ENCODE measurements around the gene DIABLO.

DIABLO gene

DNA sequence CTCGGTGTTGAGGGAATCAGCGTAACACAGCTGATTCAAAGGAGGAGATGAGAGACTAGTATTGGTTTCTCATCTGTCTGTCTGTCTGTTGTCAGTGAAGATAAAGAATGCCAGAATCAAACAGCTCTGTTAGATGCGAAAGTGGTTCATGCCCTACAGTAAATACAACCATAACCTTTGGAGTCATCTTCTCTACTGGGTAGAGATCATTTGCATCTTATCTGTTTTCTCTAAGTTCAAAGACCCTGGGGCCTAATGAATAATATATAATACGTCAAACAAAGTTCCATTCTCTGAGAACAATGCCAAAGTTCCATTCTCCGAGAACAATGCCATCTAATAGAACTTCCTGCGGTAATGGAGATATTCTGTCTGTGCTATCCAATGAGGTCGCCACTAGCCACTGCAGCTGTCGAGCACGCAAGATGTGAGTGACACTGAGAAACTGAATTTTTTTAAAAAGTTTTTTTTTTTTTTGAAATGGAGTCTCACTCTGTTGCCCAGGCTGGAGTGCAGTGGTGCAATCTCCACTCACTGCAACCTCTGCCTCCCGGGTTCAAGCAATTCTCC, 58.4 kb downstream of the DIABLO start:
- no peaks in the 10 kb centered on the region for H3K36me3 ChIP-seq (ENCODE audit: control insufficient read depth, low read length)

DNA sequence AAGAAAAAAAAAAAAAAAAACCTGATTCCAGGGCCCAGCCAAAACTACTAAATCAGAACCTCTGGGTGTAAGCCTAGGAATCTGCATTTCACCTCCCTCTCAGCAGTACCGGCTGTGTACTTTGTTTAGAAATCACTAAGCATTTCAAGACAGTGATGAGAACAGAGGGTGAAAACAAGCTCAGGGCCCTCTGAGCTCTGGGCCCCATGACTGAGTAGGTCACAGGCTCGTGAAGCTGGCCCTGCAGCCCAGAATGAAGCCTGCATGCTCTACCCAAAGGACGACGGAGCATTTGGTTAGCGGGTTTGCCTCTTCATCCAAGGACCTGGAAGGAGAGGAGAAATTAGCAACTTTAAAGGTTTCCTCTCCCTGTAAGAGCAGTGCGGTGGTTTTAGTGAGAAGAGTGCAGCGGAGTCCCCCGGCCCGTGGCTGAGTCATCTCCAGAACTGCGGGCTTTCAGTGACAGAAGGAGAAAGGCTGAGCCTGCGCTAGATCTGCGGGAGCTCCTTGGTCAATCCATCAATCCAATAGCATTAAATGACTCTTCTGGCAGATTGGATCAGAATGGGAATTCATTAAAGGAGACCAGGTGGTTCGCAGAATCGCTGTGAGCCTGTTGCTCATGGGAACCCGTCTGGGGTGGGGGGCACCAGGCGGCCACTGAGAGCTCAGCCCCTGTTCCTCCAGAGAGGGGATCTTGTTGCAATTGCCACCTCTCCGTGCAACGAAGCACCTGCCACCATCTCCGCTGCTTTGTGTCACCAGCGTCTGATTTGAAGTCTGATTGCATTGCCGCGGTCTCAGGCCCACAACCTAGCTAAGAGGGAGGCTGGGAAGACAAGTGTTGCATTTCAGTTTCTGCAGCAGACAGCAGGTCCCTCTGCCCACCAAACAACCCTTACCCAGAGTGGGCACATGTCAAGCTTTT, 59.2 kb downstream of the DIABLO start:
- peaks cover 24% of the 10 kb centered on the region for H3K27me3 ChIP-seq (ENCODE audit: control insufficient read depth, low read length)
- H3K79me2 ChIP-seq (ENCODE audit: control insufficient read depth, low read length) = no peaks in the 10 kb centered on the region
- no peaks in the 10 kb centered on the region for H3K9me2 ChIP-seq (replicated peaks; ENCODE audit: control insufficient read depth, low read length)
- H3K36me3 ChIP-seq (ENCODE audit: control insufficient read depth, low read length) = no peaks in the 10 kb centered on the region
- no peak overlapping the region for H3K4me3 ChIP-seq (ENCODE audit: low read length)
- H3K9me3 ChIP-seq (ENCODE audit: control insufficient read depth, insufficient read depth, low read length) = no peaks in the 10 kb centered on the region
- H3K4me1 ChIP-seq (ENCODE audit: control insufficient read depth, low read length) = no peaks in the 10 kb centered on the region
- H3F3A ChIP-seq (ENCODE audit: control insufficient read depth, insufficient read depth) = no peaks in the 10 kb centered on the region
- H3K27ac ChIP-seq (ENCODE audit: low read depth, low read length) = no peak overlapping the region
- H4K20me1 ChIP-seq (ENCODE audit: control insufficient read depth, insufficient read depth, low read depth, low read length) = no peaks in the 10 kb centered on the region
- TF ChIP-seq EZH2phosphoT487 (IDR thresholded peaks at IDR 0.05; ENCODE audit: borderline replicate concordance, low read length) = no peak
- TF ChIP-seq, protein P1, sequence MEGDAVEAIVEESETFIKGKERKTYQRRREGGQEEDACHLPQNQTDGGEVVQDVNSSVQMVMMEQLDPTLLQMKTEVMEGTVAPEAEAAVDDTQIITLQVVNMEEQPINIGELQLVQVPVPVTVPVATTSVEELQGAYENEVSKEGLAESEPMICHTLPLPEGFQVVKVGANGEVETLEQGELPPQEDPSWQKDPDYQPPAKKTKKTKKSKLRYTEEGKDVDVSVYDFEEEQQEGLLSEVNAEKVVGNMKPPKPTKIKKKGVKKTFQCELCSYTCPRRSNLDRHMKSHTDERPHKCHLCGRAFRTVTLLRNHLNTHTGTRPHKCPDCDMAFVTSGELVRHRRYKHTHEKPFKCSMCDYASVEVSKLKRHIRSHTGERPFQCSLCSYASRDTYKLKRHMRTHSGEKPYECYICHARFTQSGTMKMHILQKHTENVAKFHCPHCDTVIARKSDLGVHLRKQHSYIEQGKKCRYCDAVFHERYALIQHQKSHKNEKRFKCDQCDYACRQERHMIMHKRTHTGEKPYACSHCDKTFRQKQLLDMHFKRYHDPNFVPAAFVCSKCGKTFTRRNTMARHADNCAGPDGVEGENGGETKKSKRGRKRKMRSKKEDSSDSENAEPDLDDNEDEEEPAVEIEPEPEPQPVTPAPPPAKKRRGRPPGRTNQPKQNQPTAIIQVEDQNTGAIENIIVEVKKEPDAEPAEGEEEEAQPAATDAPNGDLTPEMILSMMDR (IDR thresholded peaks at IDR 0.05; ENCODE audit: low read depth, low read length, poor library complexity, severe bottlenecking) = no peak
- no peak overlapping the region for H3K4me2 ChIP-seq (ENCODE audit: low read length)

More for the DNA sequence above, 58.4 kb downstream of the DIABLO start:
- H4K20me1 ChIP-seq (ENCODE audit: control insufficient read depth, insufficient read depth, low read depth, low read length) = no peaks in the 10 kb centered on the region
- H3K27me3 ChIP-seq (ENCODE audit: control insufficient read depth, low read length) = peaks cover 24% of the 10 kb centered on the region
- H3K9me3 ChIP-seq (ENCODE audit: control insufficient read depth, insufficient read depth, low read length) = no peaks in the 10 kb centered on the region
- H3K79me2 ChIP-seq (ENCODE audit: control insufficient read depth, low read length) = no peaks in the 10 kb centered on the region
- no peak overlapping the region for H3K4me3 ChIP-seq (ENCODE audit: low read length)
- no peak overlapping the region for H3K27ac ChIP-seq (ENCODE audit: low read depth, low read length)
- H3K9me2 ChIP-seq (replicated peaks; ENCODE audit: control insufficient read depth, low read length) = no peaks in the 10 kb centered on the region
- no peaks in the 10 kb centered on the region for H3F3A ChIP-seq (ENCODE audit: control insufficient read depth, insufficient read depth)
- H3K4me1 ChIP-seq (ENCODE audit: control insufficient read depth, low read length) = no peaks in the 10 kb centered on the region
- H3K4me2 ChIP-seq (ENCODE audit: low read length) = no peak overlapping the region
- TF ChIP-seq, protein P1 (IDR thresholded peaks at IDR 0.05; ENCODE audit: low read depth, low read length, poor library complexity, severe bottlenecking) = no peak
- TF ChIP-seq EZH2phosphoT487 (IDR thresholded peaks at IDR 0.05; ENCODE audit: borderline replicate concordance, low read length) = no peak

DNA sequence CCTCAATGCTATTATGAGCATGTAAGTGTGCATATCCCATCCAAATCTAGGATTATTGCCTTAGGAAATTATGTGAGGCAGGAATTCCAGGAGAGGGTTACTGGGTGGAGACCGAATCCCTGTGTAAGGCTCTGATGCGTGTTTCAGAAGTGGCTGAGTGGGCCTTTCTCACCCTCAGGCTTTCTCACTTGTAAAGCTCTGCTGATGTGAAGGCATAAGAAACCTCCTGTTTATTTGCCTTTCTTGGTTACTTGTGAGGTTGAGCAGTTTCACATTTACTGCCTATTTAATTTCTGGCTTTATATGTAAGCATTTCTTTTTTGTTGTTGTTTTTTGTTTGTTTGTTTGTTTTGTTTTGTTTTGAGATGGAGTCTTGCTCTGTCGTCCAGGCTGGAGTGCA, 62.9 kb downstream of the DIABLO start:
- no peak overlapping the region for H3K4me3 ChIP-seq (ENCODE audit: low read length)
- no peak overlapping the region for H3K27ac ChIP-seq (ENCODE audit: low read depth, low read length)
- H3K36me3 ChIP-seq (ENCODE audit: control insufficient read depth, low read length) = no peaks in the 10 kb centered on the region
- H3K9me2 ChIP-seq (replicated peaks; ENCODE audit: control insufficient read depth, low read length) = no peaks in the 10 kb centered on the region
- H4K20me1 ChIP-seq (ENCODE audit: control insufficient read depth, insufficient read depth, low read depth, low read length) = no peaks in the 10 kb centered on the region
- H3K4me2 ChIP-seq (ENCODE audit: low read length) = no peak overlapping the region
- TF ChIP-seq EZH2phosphoT487 (IDR thresholded peaks at IDR 0.05; ENCODE audit: borderline replicate concordance, low read length) = no peak
- TF ChIP-seq, protein P1 (IDR thresholded peaks at IDR 0.05; ENCODE audit: low read depth, low read length, poor library complexity, severe bottlenecking) = no peak
- no peaks in the 10 kb centered on the region for H3K4me1 ChIP-seq (ENCODE audit: control insufficient read depth, low read length)
- no peaks in the 10 kb centered on the region for H3F3A ChIP-seq (ENCODE audit: control insufficient read depth, insufficient read depth)
- H3K79me2 ChIP-seq (ENCODE audit: control insufficient read depth, low read length) = no peaks in the 10 kb centered on the region
- no peaks in the 10 kb centered on the region for H3K9me3 ChIP-seq (ENCODE audit: control insufficient read depth, insufficient read depth, low read length)
- H3K27me3 ChIP-seq (ENCODE audit: control insufficient read depth, low read length) = peaks cover 19% of the 10 kb centered on the region

Data from DOHH2 (cell line).